DMS 273 treated with DMSO at 0.1 percent for 48 hours (cell line): Measurements from ENCODE around the gene FKBP15.
"Not testable (repeated sequence)": the region's sequence is repeated elsewhere in the genome, so short reads cannot be mapped to it uniquely, and the experiment has no call there.

Experiments used
- DNase-seq: peaks from one replicate; lab custom pipeline; 2025; lab: John Stamatoyannopoulos, UW

Gene FKBP15

DNA sequence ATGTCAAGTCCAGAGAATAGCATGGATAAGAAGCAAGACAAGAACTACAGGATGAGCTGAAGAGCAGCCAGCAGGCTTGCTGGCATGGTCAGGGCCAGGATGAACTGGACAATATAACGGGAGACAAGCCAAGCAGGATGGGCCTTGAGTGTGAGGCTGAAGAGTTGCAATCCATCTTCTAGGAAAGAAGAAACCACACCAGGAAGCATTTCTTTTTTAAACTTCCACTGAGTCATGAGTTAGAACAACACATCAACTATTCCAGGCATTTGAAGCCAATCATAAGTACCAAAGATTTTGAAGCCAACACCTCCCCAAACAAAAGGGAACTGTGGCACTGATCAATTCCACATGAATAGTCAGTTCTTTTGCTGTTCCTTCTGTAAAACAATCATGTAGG, 43.0 kb downstream of the FKBP15 start:
- no peak for DNase-seq

DNA sequence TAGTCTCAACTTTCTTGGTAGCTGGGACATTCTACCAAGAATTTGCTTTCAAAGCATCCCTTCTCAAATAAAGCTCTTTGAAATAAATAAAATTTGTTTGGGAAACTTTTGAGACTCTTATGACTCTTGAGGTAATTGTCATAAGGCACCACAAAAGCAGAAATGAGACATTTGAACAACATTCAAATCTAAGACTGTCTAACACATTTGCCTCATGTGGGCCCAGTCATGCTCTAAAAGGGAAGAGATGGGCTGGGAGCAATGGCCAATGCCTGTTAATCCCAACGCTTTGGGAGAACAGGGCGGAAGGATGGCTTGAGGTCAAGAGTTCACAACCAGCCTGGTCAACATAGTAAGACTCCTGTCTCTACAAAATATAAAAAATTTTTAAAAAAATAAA, 43.8 kb downstream of the FKBP15 start:
- no peak for DNase-seq

DNA sequence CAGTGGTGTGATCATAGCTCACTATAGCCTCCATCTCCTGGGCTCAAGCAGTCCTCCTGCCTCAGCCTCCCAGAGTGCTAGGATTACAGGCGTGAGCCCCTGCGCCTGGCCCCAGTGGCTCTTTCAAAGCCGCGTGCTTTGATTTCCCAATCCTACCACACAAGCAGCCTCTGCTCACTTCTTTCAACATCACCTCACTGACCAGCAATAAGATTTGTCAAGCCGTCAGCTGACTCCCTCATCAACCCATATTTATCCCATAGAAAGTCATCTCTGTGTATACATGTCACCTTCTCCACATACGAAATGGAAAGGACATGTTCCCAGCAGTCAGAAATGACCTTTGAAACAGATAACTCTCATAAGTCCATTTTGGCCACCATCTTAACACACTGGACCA, 44.3 kb downstream of the FKBP15 start:
- no peak for DNase-seq

DNA sequence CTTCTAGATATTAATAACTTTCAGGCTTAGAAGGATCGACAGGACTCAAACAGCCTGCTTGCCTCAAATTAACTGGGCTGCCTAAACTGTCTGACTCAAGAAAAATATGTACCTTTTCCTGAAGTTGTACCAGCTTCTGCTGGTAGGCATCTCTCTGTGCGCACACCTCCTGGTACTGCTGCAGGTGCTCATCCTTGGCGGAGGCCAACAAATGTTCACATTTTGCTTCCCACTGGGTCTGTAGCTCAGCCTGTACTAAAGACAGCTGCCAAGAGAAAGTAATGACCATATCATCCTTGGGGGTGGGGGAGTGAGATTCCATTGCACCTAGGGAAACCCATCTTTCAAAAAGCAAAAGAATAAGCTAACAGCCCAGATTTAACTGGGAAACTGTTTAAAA, 47.7 kb downstream of the FKBP15 start:
- DNase-seq: no peak

DNA sequence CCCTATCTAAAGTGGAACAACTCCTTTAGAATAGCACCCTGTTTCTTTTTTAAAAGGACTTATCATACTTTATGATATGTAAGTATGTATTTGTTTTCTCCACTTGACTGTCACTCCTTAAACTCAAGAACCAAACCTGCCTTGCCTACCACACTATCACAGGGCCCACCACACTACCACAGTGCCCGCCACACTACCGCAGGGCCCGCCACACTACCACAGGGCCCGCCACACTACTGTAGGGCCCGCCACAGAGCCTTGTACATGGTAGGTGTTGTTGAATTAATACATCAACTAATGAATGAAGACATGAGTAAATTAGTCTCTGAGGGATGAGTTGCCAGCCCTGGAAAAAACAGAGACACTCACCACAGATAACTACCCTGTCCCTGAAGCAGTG, 52.3 kb downstream of the FKBP15 start:
- DNase-seq: no peak

DNA sequence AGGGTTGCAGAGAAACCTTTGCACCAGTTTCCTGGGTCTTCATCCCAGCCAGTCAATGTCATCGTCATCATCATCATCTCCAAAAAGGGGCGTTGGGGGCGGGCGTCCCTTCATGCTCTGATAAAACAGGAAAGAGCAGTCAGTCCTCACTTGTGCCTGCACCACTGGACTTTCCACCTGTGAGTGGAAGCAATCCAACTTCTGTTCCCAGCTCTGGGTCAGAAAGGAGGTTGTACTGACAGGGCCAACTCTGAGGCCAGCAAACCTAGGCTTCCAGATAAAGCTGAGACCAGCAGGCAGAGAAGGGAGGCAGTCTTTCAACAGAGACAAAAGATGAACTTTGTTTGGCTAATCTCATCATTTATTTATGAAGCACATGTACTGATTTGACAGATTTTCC, 55.0 kb downstream of the FKBP15 start:
- DNase-seq: no peak

DNA sequence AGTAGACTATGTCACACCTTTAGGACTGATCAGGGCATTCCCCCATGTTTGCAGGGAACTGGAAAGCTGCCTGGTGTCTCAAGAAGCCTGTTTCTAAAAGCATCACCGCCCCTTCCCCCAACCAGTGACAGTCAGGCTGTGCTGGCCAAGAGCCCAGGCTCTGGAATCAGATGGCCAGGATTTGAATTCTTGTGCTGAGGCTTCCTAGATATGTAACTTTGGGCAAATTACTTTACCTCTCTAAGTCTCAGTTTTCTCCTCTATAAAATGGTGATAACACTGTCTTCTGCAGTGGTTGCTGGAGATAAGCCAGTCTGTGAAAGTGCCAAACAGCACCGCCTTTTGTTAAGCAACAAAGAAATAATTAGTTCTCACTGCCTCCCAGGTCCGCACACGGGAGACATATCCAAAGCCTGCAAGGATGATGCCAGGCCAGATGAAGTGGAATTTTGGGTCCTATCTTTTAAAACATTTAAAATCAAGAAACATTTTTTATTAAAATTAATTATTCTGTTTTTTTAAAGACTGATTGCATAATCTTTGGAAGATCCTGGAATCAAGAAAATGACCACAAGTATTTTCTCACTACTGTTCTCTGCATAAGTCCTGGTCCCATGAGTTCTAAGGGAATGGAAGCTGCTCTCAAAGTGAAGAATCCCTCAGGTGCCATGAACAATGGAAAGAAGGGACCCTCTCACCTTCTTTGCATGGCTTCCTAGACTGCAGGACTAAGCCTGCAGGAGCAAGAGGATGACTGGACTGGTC, 56.4 kb downstream of the FKBP15 start:
- DNase-seq: no peak

DNA sequence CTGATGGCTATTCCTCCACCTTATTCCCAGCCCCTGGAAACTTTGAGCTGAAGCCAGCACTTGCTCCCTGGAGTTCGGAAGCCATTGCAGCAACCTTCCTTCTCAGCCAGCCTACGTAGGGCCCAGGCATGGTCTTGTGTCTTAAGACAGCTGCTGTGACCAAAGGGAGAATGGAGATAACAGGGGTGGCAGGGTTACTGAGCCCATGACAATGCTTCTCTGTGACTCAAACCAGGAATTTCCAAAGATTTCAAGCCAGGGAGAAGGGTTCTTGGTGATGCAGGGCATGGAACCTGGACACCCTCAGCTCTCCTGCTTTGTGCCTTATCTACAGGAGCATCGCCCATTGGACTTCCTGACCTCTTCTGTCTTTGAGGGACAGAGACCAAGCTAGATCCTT, 58.1 kb downstream of the FKBP15 start:
- DNase-seq: no peak

DNA sequence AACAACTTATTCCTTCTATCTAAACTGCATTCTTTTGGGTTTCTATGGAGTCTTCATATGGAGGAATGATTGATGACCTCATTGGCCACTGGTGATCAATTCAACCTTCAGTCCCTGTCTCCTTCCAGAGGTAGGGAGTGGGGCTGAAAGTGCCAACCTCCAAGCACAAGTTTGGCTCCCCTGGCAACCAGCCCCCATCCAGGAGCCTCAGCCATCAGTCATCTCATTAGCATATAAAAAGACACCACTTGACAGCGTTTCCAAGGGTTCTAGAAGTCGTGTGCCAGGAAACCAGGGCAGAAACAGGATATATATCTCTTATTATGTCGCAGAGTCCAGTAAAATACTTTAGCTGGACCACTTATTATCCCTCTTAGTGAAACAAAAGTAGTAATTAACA, 60.5 kb downstream of the FKBP15 start:
- no peak for DNase-seq

DNA sequence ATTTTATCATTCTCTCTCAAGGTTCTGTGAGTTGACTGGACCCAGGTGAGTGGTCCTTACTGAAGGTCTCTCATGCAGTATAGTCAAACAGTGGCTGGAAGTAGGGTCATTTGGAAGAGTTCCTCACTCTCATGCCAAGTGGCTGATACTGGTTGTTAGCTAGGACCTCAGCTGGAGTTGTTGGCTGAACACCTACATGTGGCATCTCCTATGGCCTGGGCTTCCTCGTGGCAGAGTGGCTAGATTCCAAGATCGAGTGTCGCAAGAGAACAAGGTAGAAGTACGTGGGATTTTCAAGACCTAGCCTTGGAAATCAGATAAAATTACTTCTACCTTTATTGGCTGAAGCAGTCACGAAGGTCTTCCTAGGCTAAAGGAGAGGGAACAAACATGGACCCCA, 62.6 kb downstream of the FKBP15 start:
- DNase-seq: no peak

DNA sequence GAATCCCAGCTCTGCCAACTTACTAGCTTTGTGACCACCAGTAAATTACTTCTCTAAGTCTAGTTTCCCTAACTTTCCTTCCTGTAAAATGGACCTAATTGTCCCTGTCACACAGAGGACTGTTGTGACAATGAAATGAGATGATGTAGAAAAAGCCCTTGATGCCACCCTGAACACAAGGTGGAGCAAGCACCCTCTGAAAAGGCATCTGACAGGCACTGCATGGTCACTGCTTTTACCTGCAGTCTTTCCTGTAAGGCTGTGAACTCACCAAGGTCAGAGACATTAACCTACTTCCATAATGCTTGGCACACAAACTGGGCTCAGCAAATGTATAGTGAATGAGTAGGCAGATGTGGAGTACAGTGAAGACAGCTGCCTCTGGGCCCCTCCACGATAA, 64.2 kb downstream of the FKBP15 start:
- no peak for DNase-seq

DNA sequence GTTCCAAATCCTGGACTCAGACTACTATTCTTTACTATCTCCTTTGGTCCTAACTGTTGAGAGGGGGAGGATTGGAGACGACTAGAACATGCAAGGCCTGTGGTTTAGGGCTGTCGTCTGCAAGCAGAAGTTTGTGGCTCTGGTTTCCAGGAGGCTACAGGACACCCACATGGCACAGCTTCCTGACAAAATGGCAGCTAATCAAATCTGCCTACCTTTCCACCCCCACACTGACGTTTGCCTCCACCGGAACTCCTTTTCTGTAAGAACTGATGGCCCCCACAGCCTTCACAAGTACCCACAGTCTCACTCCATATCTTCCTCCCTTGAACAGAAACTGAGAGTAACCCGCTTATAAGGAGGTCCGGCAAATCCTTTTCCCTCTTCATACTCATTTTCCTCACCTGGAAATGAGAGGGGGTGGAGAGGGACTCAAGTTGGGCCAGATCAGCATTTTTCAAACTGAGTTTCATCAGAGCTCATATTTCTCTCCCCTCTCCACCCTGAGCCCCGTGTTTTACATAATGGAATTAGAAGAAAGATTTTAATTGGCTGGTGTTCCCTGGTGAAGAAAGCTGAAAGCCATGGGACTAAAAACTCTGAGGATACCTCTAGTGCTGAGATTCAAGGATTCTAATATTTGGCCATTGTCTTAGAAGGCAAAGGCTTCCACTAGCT, 65.0 kb downstream of the FKBP15 start:
- DNase-seq: no peak

DNA sequence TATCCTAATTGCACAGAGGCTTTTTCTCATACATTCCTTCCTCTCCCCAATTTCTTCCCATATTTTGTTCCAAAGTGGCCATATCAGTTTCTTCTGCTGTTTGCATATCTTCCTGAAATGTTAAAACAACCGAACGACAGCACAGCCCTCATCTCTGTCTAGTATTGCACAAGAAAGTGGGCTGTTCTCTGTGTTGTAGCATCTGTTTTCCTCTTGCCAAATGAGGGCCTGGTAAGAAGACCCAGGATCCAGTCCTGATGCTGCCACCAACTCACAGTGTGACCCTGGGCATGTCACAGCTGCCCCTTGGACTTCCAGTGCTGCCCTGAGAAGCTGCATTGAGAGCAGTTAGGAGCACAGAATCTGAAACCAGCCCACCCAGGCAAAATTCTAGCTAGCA, 66.1 kb downstream of the FKBP15 start:
- no peak for DNase-seq

DNA sequence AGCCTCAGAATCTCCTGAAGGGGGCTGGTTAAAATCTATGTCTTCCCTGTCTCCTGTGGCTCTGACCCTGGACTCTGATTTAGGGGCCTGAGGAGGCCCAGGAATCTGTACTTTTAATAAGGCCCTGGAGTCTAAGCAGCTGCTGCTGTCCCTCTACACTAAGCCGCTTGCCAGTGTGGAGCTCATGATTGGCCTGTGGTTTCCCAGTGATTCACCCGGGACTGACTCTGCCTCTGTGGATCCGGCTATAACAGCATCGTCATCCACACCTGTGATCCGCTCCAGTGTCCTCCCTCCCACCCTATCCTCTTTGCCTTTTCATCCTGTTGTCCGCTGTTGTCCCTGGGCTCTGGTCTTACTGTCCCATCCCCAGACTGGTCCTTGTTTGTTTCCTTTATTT, 66.6 kb downstream of the FKBP15 start:
- DNase-seq: no peak

DNA sequence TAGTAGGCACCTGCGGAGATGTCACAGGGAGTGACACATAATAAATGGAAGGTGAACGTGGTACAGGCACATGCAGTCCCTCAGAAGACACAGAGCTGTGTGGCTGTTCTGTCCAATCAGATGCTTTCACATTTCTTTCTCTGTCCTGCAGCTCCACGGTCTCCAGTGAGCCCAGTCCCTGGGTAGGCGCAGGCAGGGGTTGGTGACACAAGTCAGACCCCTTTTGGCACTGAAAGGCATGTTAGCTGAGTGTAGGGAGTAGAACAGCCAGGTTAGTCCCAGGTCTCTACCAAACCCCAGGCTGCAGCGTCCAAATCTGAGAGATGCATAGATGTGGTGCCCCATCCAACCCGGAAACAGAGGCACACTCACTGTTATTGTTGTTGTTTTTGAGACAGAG, 67.5 kb downstream of the FKBP15 start:
- DNase-seq: no peak

DNA sequence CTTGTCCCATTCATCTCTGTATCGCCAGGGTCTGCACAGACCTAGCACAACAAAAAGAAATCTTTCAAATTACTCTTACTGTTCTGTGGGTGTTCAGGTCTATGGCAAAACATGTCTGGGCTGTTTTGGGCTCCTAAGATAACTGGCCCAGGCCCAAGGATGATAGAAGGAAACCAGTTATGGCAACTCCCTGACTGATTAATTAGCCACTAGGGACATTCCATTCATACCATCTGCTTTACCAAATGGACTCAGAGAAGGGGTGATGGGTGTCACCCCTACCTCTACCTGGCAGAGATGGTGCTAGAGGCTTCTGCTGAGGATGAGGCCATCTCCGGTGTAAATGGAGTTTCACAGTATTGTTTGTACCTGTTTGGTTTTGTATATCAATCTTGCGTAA, 68.4 kb downstream of the FKBP15 start:
- no peak for DNase-seq

DNA sequence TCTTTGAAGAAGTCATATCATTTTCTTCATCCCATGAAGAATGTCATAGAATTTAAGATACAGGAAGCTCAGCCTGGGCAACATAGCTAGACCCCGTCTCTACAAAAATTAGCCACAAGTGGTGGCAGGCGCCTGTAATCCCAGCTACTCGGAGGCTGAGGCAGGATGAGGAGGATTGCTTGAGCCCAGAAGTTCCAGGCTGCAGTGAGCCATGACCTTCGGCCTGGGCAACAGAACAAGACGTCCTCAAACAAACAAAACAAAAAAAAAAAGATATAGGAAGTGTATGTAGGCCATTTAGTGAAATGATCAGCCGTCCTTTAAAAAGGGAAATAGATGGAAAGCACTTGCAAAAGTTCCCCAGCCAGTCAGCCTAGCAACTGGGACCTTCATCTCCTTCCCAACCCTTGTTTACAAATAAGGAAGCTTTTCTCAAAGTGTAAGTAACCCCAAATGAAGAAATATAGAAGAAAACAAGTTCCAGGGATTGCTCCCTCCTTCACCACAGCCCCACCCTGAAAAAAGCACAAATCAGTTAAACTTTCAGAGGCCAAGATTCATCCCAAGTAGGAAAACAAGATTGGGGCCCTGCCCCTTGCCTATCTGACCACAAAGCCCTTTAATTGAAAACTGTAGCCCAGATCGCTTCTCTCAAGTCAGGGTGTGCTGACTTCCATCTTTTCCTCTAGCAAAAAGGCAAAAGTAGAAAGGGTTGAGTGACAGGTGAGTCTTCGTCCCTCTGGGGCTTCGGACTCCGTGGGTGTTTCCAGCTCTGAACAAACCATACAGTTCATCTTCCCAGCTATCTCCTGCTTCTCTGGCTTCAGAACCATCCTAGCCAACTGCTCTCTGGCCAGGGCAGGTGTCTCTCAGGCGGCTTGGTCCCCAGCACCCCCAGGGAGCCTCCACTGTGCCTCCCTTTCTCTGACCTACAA, 69.1 kb downstream of the FKBP15 start:
- DNase-seq: no peak

DNA sequence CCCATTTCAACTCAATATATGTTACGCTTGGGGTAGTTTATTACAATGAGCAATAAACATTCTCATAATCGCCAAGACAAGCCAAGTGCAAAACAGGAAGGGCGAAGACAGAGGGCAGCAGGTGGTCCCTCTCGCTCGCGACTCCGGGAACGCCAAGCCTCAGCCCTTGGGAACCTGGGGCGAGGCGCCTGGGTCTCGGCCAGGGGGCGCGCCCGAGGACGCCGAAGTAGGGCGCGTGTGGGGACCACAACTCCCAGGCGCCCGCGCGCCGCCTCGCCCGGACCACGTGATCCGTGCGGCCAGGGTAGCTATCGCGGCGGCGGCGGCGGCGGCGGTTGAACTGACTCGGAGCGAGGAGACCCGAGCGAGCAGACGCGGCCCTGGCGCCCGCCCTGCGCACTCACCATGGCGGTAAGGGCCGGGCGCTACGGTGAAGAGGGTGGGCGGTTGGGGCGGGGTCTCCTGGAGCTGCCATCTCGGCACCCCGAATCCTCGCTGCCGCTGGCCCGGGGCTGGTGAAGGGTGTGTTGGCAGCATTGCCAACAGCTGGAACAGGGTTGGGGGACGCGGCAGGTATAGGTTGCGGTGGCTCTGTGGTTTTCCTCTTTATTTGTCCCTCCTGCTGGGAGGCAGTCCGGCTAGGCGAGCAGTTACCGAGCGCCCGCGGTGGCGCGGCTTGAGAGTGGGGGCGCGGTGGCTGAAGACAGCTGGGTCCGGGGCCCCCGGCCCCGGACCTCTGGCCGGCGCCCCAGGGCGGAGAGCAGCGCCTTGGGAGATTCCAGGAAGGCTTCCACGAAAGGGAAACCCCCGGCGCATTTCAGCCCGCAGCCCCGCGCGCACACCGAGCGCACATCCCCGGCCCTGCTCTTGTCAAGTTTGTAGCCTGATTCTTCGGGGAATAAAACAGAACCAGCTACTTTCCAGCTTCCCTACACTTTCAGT, 70.1 kb downstream of the FKBP15 start, which contains the start of gene SLC31A2:
TSS of gene SLC31A2 (plus strand) at position 338 of the 942 bp plus-strand sequence. CDS start at position 406, 68 bp downstream.
- peak; percentile 51 for DNase-seq

DNA sequence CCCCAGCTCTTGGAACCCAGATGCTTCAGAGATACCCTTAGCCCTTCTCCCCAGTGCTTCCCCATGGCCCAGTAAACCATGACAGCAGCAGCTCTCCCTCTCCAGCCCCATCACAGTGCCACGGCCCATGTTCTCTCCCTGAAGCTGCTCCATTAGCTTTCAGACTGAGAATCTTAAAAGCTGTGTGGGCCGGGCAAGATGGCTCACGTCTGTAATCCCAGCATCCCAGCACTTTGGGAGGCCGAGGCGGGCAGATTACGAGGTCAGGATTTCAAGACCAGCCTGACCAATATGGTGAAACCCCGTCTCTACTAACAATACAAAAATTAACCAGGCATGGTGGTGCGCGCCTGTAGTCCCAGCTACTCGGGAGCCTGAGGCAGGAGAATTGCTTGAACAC, 71.5 kb downstream of the FKBP15 start:
- DNase-seq: not testable (repeated sequence)

DNA sequence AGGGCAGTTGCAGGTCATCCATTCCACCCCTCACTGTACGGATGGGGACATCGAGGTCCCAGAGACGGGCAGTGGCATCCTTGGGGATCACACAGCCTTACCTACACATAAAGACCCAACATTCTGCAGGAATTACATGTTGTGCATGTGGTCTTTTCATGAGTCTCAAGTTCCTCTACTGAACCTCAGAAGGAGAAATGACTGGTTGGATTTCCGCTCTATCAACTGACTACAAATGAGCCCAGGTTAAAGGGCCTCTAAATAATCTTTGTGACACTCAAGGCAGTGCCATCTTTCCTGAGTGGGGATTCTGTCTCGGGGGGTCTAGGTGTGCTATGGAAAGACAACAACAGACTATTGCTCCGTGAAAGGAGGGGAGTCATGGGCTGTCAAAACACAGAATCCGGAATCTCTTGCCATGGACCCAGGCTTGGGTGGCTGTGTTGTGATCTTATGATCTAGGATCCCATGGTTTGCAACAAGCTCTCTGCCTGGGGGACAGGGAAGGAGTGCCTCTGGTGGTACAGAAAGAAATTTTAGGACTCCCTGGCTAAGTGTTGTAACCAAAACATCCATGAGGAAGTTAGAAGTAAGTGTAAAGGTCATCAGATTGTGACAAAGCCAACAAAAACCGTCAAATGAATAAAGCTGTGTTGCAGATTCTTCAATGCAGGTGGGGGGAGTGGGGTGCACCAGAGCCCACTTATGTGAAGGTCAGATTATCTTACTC, 72.1 kb downstream of the FKBP15 start:
- no peak for DNase-seq

DNA sequence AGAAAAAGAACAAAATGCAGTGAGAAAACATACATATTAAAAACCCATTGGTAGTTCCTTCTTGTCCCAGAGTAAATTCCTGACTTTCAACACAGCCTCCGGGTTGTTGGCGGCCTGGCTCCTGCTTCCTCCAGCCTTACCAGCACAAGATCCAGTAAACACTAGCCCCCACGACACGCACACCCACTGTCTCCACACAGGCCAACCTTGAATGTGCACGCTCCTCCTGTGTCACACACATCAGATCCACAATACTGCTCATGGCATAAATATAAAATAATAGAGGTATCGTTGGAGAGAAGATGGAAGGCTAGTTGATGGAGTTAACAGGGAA, 72.7 kb downstream of the FKBP15 start:
- no peak for DNase-seq
